Spleen (tissue), 7 donors: ENCODE measurements around the gene FMOD.

Experiments used
- CTCF ChIP-seq, 11 experiments: fragments of 200-600 bp in 7 of 11; fragments of 450-650 bp in 4 of 11; sonication (generic) in 4 of 11; IDR thresholded peaks in 8 of 11; conservative IDR thresholded peaks in 3 of 11; 1 replicate in 7 of 11; 2 replicates in 4 of 11; pipeline versions ENCODE4 v1.4.0 to v1.8.0; 2016 to 2021; ENCODE audit warnings: antibody characterized with exemption in 11 of 11, inconsistent platforms in 4 of 11, mild to moderate bottlenecking in 1 of 11
- POLR2A ChIP-seq, 3 donors: fragments of 450-650 bp; IDR thresholded peaks; one replicate each; pipeline ENCODE4 v1.5.1; 2017; ENCODE audit warnings: antibody characterized with exemption in 3 of 3, mild to moderate bottlenecking in 1 of 3
- donor health status: DM: no; HTN: no; CAD: no; lungs with moderate emphysema.
- donor health status: DM: no; HTN: no; CAD: no.
- donor health status: DM: no; HTN: no; CAD: no.

- TF ChIP-seq CTCF (IDR thresholded peaks at IDR 0.05 in 8 of 11, conservative IDR thresholded peaks at IDR 0.05 in 3 of 11) (no peak), POLR2A (IDR thresholded peaks at IDR 0.05) (no peak)
Measured at GRCh38 chr1:203302894-203303293, 48.0 kb downstream of the FMOD start.
